ENCODE measurements around the gene INAFM1. TPM values are rescaled to one million over a fixed set of nuclear protein-coding genes. Genes with fewer than 3 reads are reported as not detected.
A peak's percentile ranks its signal among the peaks of the same experiment; 100 is the strongest.

The INAFM1 gene
- total and polyA plus RNA-seq, 8 donors: 8.7 to 22.2 (median 12.9) TPM

- Histone ChIP-seq H3K27me3 (peaks cover 0 to 8% of the 10 kb centered on the region in 2 donors), H3K9me3 (no peaks in the 10 kb centered on the region), H3K4me3 (peak overlapping the region; percentile 34 to 98), H3K36me3 (peaks cover 0 to under 1% of the 10 kb centered on the region in 2 donors), H3K4me1 (peaks cover 14 to 70% of the 10 kb centered on the region in 2 donors), H3K27ac (peak overlapping the region; percentile 98 to 99)
- intact Hi-C loops (cut with DNase I): no loop called here
- ATAC-seq: peak; percentile 60
- TF ChIP-seq, protein P1, sequence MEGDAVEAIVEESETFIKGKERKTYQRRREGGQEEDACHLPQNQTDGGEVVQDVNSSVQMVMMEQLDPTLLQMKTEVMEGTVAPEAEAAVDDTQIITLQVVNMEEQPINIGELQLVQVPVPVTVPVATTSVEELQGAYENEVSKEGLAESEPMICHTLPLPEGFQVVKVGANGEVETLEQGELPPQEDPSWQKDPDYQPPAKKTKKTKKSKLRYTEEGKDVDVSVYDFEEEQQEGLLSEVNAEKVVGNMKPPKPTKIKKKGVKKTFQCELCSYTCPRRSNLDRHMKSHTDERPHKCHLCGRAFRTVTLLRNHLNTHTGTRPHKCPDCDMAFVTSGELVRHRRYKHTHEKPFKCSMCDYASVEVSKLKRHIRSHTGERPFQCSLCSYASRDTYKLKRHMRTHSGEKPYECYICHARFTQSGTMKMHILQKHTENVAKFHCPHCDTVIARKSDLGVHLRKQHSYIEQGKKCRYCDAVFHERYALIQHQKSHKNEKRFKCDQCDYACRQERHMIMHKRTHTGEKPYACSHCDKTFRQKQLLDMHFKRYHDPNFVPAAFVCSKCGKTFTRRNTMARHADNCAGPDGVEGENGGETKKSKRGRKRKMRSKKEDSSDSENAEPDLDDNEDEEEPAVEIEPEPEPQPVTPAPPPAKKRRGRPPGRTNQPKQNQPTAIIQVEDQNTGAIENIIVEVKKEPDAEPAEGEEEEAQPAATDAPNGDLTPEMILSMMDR (IDR thresholded peaks at IDR 0.05): no peak
- peak; percentile 49 to 96 (median 89) for DNase-seq
Measured at GRCh38 chr19:47227352-47228167, 47.1 kb upstream of the INAFM1 start.

- TF ChIP-seq, protein P1 (IDR thresholded peaks at IDR 0.05): no peak
- H3K4me3 ChIP-seq: peak overlapping the region; percentile 34 to 98
- ATAC-seq: peak; percentile 0
Measured at GRCh38 chr19:47228168-47228936, 46.3 kb upstream of the INAFM1 start.

DNA sequence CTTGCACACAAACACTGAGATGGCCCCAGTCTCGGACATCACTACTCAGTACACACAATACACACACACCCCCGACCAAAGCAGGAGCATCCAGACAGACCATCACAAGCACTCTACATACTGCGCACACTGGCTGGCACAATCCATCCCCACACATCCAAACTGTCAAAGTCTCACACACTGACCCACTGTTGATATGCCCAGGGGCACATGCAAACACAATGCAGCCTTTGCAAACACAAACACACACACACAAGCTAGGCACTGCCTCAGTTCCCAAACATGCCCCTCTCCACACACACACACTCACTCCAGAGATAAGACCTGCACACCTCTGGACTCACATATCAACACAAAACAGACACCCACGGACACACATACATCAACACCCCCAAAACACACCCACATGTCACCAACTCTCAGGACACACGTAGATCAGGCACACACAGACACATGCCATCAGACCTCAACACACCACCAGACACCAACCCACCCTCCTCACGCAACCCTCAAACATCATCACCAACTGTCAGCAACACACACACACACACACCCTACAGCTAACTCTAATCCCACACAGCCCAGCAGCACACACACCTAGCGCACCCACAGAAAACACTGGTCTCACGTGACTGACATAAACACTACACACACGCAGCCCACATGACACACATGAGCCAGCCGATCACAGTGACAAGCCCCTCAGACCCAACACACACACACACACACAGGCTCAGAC is 45.6 kb upstream of the INAFM1 start:
- no peak for ATAC-seq
- peak in 1 of 4 donors; percentile 45 for DNase-seq

More at GRCh38 chr19:47228168-47228936, 46.3 kb upstream of the INAFM1 start:
- intact Hi-C loops (cut with DNase I): no loop called here
- H3K27me3 ChIP-seq: peaks cover 0 to 8% of the 10 kb centered on the region in 2 donors
- H3K27ac ChIP-seq: peak overlapping the region; percentile 98 to 99
- peak in 1 of 4 donors; percentile 54 for DNase-seq
- no peaks in the 10 kb centered on the region for H3K36me3 ChIP-seq
- no peaks in the 10 kb centered on the region for H3K9me3 ChIP-seq
- peaks cover 14 to 76% of the 10 kb centered on the region in 2 donors for H3K4me1 ChIP-seq

DNA sequence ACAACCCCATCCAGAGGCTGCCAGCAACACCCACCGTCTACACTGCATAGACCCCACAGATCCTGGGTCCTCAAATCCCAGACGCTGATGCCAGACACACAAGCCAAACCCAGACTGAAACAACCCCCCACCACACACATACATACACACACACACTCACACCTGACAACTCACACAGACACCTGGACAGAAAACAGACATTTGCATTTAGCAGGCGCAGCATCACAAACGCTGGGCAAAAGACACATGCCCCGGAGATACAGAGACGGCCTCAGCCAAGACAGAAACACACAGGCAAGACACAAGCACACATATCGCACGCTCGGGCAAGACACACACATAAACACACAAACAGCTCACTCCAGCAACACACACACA is 45.0 kb upstream of the INAFM1 start:
- Histone ChIP-seq H3K36me3 (no peaks in the 10 kb centered on the region), H3K27ac (peak overlapping the region; percentile 81 to 98), H3K4me3 (peak overlapping the region; percentile 87 to 98), H3K27me3 (peaks cover 0 to 8% of the 10 kb centered on the region in 2 donors), H3K4me1 (peaks cover 14 to 76% of the 10 kb centered on the region in 2 donors), H3K9me3 (no peaks in the 10 kb centered on the region)
- TF ChIP-seq, protein P1 (IDR thresholded peaks at IDR 0.05): no peak
- intact Hi-C loops (cut with DNase I): no loop called here
- no peak for ATAC-seq
- DNase-seq: peak in 1 of 4 donors; percentile 27

More for the DNA sequence above, 45.6 kb upstream of the INAFM1 start:
- peak overlapping the region; percentile 98 to 99 for H3K27ac ChIP-seq
- H3K4me3 ChIP-seq: peak overlapping the region; percentile 87 to 98
- no peaks in the 10 kb centered on the region for H3K36me3 ChIP-seq
- H3K4me1 ChIP-seq: peaks cover 14 to 76% of the 10 kb centered on the region in 2 donors
- TF ChIP-seq, protein P1 (IDR thresholded peaks at IDR 0.05): no peak
- intact Hi-C loops (cut with DNase I): no loop called here
- no peaks in the 10 kb centered on the region for H3K9me3 ChIP-seq
- peaks cover 0 to 8% of the 10 kb centered on the region in 2 donors for H3K27me3 ChIP-seq

All from left lung (tissue), 10 donors.